ENCODE results near the gene MTAP. TPM values are rescaled to one million over a fixed set of nuclear protein-coding genes. Genes with fewer than 3 reads are reported as not detected.
A peak's percentile ranks its signal among the peaks of the same experiment; 100 is the strongest.

Gene MTAP
- total and polyA plus RNA-seq, 2 experiments from 2014 or later: 21.5 to 23.0 TPM

DNA sequence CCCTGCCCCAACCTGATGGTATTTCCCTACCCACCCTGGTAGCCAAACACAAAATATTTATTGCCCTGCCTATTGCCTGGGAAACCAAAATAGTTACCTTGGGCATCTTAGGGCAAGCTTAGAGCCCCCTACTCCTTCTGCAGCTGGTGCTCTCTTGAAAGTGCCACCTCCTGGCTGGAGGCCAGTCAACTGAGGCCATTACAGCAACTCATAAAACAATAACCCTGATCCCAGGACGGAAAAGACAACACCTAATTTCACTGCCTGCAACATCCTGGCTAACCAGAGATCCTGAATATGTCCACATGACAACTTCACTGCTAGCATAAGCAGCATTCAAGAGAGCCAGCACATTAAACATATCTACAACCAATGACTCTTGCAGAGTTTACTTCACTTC is 38.7 kb downstream of the MTAP start:
- Histone ChIP-seq H3K4me1 (ENCODE audit: low read depth) (no peaks in the 10 kb centered on the region), H3K4me3 (no peak overlapping the region), H3K9me3 (ENCODE audit: low read depth) (no peaks in the 10 kb centered on the region), H3K27ac (no peak overlapping the region), H3K27me3 (no peaks in the 10 kb centered on the region), H3K36me3 (peaks cover 27% of the 10 kb centered on the region)
- DNase-seq (ENCODE audit: low read depth in 1 of 2, low spot score in 1 of 2): no peak
- TF ChIP-seq, protein P1, sequence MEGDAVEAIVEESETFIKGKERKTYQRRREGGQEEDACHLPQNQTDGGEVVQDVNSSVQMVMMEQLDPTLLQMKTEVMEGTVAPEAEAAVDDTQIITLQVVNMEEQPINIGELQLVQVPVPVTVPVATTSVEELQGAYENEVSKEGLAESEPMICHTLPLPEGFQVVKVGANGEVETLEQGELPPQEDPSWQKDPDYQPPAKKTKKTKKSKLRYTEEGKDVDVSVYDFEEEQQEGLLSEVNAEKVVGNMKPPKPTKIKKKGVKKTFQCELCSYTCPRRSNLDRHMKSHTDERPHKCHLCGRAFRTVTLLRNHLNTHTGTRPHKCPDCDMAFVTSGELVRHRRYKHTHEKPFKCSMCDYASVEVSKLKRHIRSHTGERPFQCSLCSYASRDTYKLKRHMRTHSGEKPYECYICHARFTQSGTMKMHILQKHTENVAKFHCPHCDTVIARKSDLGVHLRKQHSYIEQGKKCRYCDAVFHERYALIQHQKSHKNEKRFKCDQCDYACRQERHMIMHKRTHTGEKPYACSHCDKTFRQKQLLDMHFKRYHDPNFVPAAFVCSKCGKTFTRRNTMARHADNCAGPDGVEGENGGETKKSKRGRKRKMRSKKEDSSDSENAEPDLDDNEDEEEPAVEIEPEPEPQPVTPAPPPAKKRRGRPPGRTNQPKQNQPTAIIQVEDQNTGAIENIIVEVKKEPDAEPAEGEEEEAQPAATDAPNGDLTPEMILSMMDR (IDR thresholded peaks at IDR 0.05; ENCODE audit: low read depth, low read length): no peak

DNA sequence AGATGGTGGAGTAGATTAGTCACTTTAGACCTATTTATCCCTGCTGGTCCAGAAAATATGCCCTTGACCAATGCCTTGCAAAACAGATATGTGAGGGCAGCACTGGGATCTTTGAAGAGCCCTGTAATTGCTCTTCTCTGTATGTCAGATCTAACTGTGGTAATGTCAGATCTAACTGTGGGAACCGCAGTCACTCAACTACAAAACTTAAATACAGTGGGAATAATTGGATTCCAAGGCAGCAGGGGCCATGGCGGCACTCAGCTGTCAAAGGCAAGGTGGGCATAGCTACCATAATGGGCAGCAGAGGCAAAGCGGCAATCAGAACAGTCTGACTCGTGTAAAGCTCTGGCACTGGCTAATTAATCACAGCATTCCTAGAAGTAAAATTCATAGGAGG is 46.2 kb downstream of the MTAP start:
- TF ChIP-seq, protein P1 (IDR thresholded peaks at IDR 0.05; ENCODE audit: low read depth, low read length): no peak

DNA sequence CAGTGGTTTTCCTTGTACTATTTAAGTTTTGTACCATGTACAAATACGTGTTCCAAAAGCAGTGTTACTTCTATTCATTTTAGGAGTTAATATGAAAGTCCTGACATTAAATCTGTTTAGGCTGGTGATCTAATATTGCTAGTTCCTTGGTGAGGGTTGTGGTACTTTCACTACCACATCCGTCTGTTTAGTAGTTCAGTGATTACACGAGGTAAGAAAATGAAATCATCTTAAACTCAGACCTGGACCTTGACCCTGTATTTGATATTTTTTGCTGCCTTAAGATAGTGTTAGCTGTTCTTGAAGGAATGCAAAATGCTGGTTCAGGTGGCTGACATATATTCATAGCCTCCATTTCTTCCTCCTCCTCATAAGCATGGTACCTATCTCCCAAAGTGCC is 50.3 kb downstream of the MTAP start:
- no peak for DNase-seq (ENCODE audit: low read depth in 1 of 2, low spot score in 1 of 2)
- Histone ChIP-seq H3K27me3 (no peaks in the 10 kb centered on the region), H3K9me3 (ENCODE audit: low read depth) (no peaks in the 10 kb centered on the region), H3K4me3 (no peak overlapping the region), H3K27ac (no peak overlapping the region), H3K4me1 (ENCODE audit: low read depth) (no peaks in the 10 kb centered on the region), H3K36me3 (peaks cover 22% of the 10 kb centered on the region)
- TF ChIP-seq, protein P1 (IDR thresholded peaks at IDR 0.05; ENCODE audit: low read depth, low read length): no peak

More for the DNA sequence above, 46.2 kb downstream of the MTAP start:
- Histone ChIP-seq H3K4me3 (no peak overlapping the region), H3K27me3 (no peaks in the 10 kb centered on the region), H3K36me3 (no peaks in the 10 kb centered on the region), H3K9me3 (ENCODE audit: low read depth) (no peaks in the 10 kb centered on the region), H3K4me1 (ENCODE audit: low read depth) (no peaks in the 10 kb centered on the region), H3K27ac (no peak overlapping the region)
- no peak for DNase-seq (ENCODE audit: low read depth in 1 of 2, low spot score in 1 of 2)

GRCh38 chr9:21853414-21853813 is 51.0 kb downstream of the MTAP start:
- H3K36me3 ChIP-seq: peaks cover 27% of the 10 kb centered on the region
- H3K9me3 ChIP-seq (ENCODE audit: low read depth): no peaks in the 10 kb centered on the region
- TF ChIP-seq, protein P1 (IDR thresholded peaks at IDR 0.05; ENCODE audit: low read depth, low read length): no peak
- H3K4me1 ChIP-seq (ENCODE audit: low read depth): no peaks in the 10 kb centered on the region
- H3K27me3 ChIP-seq: no peaks in the 10 kb centered on the region
- H3K4me3 ChIP-seq: no peak overlapping the region
- H3K27ac ChIP-seq: no peak overlapping the region
- DNase-seq (ENCODE audit: low read depth in 1 of 2, low spot score in 1 of 2): no peak

DNA sequence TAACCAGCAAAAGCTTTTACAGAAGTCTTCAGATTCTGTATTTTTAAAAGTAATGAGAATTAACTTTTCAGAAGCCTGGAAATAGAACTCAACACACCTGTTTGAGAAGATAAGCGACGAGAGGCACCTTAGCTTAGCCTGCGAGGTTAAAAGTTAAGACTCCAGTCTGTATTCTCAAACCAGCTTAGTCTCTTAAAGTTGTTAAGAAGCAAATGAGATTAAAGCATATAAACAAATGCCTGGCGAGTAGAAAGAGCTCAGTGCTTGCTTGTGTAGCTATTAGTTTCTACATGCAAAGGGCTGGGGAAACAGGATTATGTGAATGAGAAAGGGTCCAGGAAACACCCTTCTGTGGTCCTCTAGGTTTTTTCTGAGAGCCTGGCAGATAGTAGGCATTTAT is 51.7 kb downstream of the MTAP start:
- H3K27me3 ChIP-seq: no peaks in the 10 kb centered on the region
- no peaks in the 10 kb centered on the region for H3K9me3 ChIP-seq (ENCODE audit: low read depth)
- TF ChIP-seq, protein P1 (IDR thresholded peaks at IDR 0.05; ENCODE audit: low read depth, low read length): no peak
- peaks cover 31% of the 10 kb centered on the region for H3K36me3 ChIP-seq
- H3K4me1 ChIP-seq (ENCODE audit: low read depth): no peaks in the 10 kb centered on the region
- H3K4me3 ChIP-seq: no peak overlapping the region
- DNase-seq (ENCODE audit: low read depth in 1 of 2, low spot score in 1 of 2): no peak
- no peak overlapping the region for H3K27ac ChIP-seq

DNA sequence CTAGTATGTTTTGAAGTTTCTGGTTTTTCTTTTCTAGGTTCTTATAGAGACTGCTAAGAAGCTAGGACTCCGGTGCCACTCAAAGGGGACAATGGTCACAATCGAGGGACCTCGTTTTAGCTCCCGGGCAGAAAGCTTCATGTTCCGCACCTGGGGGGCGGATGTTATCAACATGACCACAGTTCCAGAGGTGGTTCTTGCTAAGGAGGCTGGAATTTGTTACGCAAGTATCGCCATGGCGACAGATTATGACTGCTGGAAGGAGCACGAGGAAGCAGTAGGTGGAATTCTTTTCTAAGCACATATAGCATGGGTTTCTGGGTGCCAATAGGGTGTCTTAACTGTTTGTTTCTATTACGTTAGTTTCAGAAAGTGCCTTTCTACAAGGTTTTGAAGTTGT is 52.2 kb downstream of the MTAP start:
- Histone ChIP-seq H3K27me3 (no peaks in the 10 kb centered on the region), H3K4me3 (no peak overlapping the region), H3K9me3 (ENCODE audit: low read depth) (no peaks in the 10 kb centered on the region), H3K4me1 (ENCODE audit: low read depth) (no peaks in the 10 kb centered on the region), H3K36me3 (peaks cover 31% of the 10 kb centered on the region), H3K27ac (no peak overlapping the region)
- DNase-seq (ENCODE audit: low read depth in 1 of 2, low spot score in 1 of 2): peak in 1 of 2 donors; percentile 77
- TF ChIP-seq, protein P1 (IDR thresholded peaks at IDR 0.05; ENCODE audit: low read depth, low read length): no peak
